Muscle of arm (tissue), 12 donors: Measurements from ENCODE around the gene ECPAS. TPM values are rescaled to one million over a fixed set of nuclear protein-coding genes. Genes with fewer than 3 reads are reported as not detected.
"Not testable (repeated sequence)": the region's sequence is repeated elsewhere in the genome, so short reads cannot be mapped to it uniquely, and the experiment has no call there.

Experiments
- DNase-seq: peaks from one replicate; pipeline ENCODE4 v3.0.0-alpha.2; 2013
- polyA plus RNA-seq, 12 donors: library from polyadenylated mRNA; unstranded; fragments of 120-200 nt; gene quantifications; one replicate each; pipeline ENCODE4 v1.2.1, GENCODE V29; 2013; ENCODE audit not compliant: insufficient read length in 12 of 12

ECPAS gene
- polyA plus RNA-seq, 12 donors = 76.4 to 192 (median 142) TPM; not detected in 1

GRCh38 chr9:111477677-111478076 lies 6.5 kb downstream of the ECPAS start:
- DNase-seq = no peak

- no peak for DNase-seq
These were observed 9.0 kb downstream of the ECPAS start for GRCh38 chr9:111475195-111475594.

DNA sequence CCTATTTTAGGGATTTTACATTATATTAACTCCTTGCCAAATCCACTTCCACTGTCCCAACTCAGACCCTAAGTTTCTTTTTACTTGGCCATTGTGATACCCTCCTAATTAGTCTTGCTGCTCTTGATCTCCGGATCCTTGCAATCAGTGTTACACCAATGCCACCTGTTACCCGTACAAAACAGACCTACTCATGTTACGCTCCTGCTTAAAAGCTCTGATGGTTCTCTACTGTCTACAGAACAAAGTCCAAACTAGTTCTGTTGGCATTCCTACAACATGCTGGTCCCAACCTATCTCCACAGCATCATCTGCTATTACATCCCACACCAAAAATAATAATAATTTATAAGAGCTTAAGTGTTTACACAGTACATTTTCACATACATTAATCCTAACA lies 9.8 kb downstream of the ECPAS start:
- no peak for DNase-seq

DNA sequence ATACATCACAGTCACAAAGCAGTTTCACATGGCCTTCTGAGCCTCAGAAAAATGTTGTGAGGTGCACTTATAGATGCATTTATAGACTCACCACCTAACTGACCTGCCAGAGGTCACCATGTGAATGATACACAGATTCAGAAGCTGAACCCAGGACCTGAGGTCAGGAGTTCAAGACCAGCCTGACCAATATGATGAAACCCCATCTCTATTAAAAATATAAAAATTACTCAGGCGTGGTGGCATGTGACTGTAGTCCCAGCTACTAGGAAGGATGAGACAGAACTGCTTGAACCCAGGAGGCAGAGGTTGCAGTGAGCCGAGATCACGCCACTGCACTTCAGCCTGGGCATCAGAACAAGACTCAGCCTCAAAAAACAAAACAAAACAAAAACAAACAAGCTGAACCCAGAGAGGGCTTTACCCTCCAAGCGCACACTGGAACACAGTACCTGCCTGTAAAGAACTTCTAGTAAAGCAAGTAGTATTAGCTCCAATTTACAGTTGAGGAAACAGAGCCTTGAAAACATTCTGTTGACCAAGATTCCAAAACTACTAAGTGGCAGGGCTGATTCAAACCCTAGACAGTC lies 16.3 kb downstream of the ECPAS start:
- DNase-seq = no peak

- no peak for DNase-seq
These were observed 21.1 kb downstream of the ECPAS start for GRCh38 chr9:111463048-111463447.

GRCh38 chr9:111458139-111459009 lies 25.8 kb downstream of the ECPAS start:
- DNase-seq = no peak

- no peak for DNase-seq
These were observed 27.7 kb downstream of the ECPAS start for GRCh38 chr9:111456529-111456928.

GRCh38 chr9:111455638-111456037 lies 28.5 kb downstream of the ECPAS start:
- no peak for DNase-seq

DNA sequence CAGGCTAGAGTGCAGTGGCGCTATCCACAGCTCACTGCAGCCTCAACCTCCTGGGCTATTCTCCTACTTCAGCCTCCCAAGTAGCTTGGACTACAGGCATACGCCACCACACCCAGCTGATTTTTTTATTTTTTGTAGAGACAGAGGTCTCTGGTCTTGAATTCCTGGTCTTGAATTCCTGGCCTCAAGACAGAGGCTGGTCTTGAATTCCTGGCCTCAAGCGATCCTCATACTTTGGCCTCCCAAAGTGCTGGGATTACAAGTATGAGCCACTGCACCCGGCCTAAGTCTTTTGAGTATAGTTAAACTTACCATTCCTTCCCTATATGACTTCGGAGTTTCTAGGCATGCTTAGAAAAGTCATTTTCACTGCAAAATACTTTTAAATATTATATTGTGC lies 29.4 kb downstream of the ECPAS start:
- DNase-seq = no peak

DNA sequence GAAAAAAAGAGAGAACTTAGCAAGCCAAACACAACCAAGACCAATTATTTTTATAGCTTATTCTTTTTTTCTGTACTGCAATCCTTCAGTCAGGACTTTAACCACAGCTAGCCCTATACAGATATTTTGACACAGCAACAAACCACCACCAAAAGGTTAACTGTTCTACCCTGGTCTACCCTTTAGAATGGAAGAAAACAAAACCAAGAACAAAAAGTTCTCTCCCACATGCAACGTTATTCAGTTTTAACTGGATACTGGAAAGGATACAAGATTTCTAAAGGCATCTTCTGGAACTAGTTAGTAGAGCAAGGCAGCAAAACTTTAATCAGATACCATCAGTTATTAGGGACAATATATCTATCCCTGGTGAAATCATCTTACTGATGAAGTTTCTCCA lies 32.6 kb downstream of the ECPAS start:
- DNase-seq = no peak

DNA sequence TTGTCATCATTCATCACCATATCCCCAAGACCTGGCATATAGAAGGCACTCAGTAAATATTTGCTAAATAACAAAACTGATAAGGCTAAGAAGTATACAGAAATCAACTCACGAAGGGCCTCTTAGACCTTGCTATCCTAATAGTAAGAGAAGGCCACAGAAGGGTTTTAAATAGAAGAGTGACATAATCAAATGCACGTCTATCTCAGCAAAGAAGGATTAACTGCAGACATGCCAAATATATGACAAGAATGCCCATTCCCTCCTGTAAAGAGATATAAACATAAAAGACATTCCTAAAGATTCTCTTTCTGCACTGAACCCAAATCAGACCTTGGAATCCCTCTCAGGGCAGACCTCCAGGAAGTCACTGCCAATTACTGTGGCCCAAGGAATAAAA lies 34.1 kb downstream of the ECPAS start:
- DNase-seq = no peak

DNA sequence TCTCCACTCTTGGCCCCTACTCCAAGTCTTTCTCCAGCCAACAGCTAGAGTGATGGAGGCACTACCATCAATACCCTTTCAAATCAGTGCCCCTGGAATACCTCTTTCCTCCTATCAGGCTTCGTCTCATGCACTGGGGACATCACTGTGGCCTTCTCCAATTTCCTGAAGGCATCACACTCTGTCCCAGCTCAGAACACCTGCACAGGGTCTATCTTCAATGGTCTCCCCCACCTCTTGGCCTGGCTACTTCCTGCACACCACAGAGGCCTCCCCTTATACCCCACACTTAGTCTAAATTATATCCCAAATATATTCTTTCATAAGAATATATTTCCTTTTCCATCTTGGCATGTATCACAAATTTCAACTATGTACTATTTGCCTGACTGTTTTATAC lies 34.5 kb downstream of the ECPAS start:
- DNase-seq = no peak

DNA sequence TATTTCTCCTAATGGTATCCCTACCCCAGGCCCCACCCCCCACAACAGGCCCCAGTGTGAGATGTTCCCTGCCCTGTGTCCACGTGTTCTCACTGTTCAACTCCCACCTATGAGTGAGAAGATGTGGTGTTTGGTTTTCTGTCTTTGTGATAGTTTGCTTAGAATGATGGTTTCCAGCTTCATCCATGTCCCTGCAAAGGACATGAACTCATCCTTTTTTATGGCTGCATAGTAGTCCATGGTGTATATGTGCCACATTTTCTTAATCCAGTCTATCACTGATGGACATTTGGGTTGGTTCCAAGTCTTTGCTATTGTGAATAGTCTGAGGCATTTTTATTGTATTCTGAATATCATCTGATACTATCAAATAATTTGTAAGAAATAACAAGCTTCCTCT lies 38.4 kb downstream of the ECPAS start:
- DNase-seq = not testable (repeated sequence)

GRCh38 chr9:111443454-111443853 lies 40.7 kb downstream of the ECPAS start:
- DNase-seq = no peak

DNA sequence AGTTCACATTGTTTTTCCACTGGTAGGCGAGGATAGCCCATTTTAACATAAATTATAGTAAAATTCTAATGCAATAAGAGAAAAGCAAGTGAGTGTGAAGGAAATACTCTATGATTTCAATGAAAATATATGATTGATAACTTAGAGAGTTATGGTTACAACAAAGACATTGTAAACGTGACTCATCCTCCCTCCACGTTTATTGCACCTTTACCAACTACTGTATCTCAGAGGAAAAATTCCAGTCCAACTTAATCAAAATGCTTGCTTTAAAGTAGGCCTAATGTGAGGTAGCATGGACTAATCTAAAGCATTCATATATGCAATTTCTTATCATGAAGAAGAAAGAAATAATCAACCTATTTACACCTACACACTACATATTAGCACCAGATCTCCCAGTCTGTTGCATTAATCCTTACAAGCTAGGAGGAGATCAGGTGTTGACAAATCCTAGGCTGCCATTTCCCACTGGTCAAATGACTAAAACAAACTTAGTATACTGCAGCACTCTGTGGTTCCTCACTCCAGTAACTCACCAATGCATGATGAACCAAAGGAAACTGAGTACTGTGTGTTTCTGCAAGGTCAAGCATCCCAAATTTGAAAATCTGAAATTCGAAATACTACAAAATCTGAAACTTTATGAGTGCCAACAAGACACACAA lies 41.7 kb downstream of the ECPAS start:
- DNase-seq = no peak

GRCh38 chr9:111440226-111440625 lies 44.0 kb downstream of the ECPAS start:
- DNase-seq = no peak

DNA sequence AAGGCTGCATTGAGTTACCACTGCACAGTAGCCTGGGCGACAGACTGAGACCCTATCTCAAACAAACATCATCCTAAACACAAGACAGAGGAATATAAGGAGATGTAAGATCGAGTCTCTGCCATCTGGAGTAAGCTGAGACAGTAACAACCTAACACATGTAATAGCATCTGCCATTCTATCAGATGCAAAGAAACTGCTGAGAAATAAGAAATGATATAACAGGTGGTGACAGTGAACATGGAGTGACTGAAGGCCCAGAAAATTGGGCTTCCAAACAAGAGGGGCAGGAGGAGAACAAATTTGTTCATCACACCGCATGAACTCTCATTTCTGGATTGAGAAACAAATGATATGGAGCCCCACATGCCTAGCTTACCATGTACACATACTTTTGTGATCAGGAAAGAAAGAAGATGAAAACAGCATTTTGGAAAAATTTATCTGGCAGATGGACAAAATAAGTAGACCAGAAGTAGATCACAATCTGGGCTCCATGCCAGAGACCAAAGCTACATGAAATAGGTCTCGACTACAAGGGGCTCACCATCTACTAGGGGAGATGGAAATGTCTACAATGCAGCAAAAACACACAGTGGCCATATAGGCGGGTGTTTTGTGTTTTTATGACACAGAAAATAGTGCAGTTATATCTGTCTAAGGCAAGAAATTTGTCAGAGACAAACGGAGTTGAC lies 45.5 kb downstream of the ECPAS start:
- DNase-seq = peak; percentile 22

DNA sequence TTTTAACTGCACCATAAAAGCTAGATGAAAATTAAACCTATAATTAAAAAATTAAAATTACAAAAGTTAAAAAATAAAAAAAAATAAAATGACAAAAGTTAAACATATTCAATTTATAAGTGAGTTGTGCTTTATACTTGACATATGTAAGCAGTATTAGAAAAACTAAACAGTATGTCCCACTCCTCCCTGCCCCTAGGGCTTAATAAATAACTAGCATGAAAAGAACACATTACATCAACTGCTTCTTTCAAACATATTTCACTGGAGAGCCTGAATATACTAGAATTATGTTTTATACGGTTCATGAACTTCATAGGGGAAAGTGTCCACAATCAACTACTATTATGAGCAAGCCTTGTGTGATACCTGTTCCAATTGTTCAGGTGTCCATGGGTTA lies 47.6 kb downstream of the ECPAS start:
- DNase-seq = peak; percentile 43

DNA sequence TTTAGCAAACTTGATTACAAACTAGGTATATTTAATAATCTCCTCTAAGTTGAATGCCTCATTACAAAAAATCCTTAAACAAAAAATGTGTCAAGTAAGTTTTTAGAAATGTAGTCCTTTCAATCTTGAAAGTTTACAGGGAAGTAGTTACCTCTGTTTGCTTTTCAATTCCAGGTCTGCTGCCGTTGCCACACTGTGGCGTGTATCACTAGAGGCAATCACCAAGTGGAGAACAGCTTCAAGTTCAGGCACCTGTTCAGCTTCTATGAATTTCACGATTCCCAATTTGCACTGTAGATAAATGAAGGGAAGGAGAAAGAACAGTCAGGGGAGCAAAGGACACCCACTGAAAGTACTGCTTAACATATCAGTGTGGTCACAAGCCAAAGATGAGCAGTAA lies 51.1 kb downstream of the ECPAS start:
- no peak for DNase-seq

GRCh38 chr9:111431684-111432083 lies 52.5 kb downstream of the ECPAS start:
- DNase-seq = no peak

DNA sequence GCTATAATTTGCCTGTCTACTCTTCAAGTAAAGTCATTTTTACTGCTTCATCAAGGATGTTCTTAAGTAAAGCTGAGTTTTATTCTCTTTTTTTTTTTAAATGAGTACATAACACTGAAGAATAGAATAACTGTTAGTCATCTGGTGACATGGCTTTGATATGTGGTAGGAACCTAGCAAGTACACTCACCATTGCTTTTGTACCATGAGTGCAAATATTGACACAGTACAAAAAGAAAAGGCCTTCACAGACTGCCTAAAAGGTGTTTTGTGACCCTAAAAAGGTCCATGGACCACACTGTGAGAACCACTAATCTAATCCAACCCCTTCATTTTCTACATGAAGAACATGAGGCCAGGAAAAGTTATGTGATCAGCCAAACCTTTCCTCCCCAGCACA lies 55.0 kb downstream of the ECPAS start:
- DNase-seq = no peak

GRCh38 chr9:111427186-111427585 lies 57.0 kb downstream of the ECPAS start:
- no peak for DNase-seq
